COR-L47 (cell line): ENCODE results near the gene PSMD6.

ENCODE experiments used
- DNase-seq: peaks from one replicate; lab custom pipeline; 2025; lab: John Stamatoyannopoulos, UW

PSMD6 gene

DNA sequence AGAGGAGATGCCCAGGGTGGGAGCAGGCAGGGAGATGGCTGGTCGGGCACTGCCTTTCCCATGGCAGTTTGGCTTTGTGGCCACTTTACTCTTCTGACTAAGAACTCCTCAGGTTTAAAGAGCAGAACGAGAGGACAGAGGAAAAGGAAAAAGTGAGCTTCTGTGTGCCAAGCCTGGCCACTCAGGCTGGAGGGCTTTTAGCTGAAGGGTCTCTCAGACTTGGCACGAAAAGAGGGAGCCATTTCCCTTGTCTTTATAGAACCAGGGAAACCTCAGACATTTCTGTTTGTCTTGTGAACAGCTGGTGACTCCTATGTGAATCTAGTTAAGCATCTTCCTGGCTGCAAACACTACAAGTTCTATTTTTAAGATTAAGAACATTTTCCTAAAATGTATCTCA, 23.3 kb upstream of the PSMD6 start:
- no peak for DNase-seq

GRCh38 chr3:64042952-64043351, 19.7 kb upstream of the PSMD6 start:
- no peak for DNase-seq

DNA sequence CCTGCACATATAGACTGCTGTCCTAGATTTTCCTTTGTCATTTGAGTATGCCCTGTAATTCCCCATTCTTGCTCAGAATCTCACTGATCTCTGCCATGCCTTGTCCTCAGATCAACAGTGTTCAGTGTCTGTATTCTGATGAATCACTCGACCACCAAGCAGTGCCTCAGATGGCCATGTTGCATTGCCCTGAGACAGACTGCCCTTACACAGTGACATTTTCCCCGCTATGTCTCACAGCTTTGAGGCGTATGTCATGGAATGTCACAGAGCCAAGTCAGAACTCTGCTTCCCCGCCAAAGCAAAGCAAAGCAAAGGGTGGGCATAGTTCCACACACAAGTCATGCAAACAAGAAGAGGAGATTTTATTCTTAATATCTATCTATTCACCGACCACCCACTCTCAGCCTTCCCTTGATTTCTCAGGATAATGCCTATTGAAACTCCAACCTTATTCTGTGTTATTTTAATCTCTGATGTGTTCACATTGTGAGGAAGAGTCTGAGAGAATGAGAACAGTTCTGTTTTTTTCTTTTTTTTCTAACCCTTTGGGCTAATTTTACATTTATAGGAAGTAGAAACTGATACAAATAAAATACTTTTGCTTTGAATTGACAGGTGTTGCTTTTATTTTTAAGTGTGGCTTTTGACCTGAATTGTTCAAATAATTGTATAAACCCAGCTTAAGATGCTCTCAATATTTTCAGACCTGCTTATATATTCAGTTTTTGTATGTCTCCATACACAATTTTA, 16.9 kb upstream of the PSMD6 start:
- DNase-seq, result no peak

DNA sequence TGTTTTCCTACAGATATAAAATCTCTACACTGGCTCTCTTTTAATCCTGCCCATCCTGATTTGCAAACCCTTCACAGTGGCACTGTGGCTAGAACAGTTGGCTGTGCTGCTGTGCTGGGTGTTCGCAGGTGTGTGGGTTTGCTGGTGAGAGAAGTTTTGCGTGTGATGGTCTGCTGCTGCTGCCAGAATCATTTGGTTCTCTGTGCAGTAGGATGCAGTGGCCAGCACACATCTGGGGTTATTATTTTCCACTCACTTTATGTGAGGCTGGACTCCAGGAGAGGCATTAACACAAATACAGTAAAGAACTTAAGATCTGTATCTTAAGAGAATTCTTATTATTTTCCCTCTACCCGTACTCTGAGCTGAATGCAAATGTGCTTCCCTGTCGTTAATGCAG, 16.0 kb upstream of the PSMD6 start:
- no peak for DNase-seq

GRCh38 chr3:64038253-64038767, 15.0 kb upstream of the PSMD6 start:
- DNase-seq, result no peak

GRCh38 chr3:64037084-64037483, 13.8 kb upstream of the PSMD6 start:
- DNase-seq, result no peak

- DNase-seq, result no peak
Observed at GRCh38 chr3:64033069-64033468, 9.8 kb upstream of the PSMD6 start.

DNA sequence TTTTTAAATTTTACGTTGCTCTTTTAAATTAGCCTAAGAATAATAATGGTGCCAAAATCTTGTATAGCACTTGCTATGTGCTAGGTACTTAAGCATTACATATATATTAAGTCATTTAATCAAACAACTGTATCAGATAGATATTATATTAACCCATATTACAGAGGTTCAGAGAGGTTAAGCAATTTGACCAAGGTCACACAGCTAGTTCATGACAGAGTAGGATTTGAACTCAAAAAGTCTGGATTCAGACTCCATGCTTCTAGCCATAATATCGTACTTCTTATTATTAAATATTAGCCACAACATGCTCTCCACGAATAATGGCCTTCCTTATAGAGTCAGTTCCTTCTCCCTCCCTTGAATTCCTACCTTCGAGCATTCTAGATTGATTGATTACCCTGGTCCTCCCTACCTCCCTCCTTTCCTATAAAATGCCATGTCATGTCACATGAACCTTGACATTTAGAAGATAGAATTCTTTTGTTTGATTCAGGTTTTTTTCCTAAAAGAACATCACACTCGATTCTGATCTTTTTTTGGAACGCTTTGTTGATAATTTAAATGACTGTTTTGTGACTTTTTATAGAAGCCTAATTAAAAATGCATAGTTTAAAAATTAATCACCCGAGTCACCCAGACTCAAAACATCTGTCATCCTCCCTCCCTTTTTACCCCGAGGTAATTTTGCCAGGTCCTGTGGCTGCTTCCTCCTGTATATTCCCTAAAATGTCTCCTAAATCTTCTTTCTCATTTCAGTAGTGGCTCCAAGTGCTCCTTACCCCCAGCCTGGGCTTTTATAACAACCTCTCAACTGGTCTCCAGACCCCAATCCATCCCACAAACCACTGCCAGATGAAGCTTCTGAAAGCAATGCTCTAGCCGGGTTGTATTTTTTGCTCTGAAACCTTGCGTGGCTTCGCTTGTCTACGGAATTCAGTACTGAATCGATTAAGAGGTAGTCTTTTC, 8.5 kb upstream of the PSMD6 start:
- DNase-seq, result no peak

GRCh38 chr3:64030741-64031140, 7.4 kb upstream of the PSMD6 start:
- peak; percentile 26 for DNase-seq

DNA sequence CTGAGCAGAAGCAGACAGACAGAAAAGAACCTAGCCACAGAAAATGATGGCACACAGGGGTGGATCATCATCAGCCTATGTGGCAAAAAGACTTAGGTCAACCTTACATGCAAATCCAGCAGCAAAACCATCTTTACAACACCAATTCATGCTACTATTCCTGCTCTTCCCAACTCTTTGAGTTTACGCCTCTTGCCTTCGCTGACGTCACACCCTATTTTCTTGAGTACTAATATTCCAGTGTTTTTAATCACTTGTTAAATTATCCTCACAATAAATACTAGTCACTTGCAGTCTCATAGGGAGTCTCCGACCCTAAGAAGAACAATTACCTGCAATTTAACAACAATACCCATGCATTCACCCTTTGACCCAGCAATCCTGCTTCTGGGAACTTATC, 6.0 kb upstream of the PSMD6 start:
- DNase-seq, result no peak

DNA sequence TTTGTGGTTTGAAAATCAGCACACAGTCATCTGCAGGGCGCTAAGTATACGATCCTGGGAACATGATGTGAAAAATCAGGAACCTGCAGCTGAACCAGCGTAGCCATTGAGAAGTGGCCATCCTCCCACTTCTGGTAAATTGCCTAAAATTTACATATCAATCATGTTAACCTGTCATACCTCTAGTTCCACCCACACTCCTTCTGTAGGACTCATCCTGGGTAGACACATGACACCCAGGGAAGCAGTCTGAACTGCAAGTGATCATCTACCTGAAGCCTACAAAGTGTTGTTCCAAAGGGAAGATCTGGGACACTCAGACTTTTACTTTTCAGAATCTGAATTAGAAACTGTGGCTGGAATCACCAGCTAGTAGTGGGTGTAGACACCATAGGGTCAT, 5.5 kb upstream of the PSMD6 start:
- no peak for DNase-seq

DNA sequence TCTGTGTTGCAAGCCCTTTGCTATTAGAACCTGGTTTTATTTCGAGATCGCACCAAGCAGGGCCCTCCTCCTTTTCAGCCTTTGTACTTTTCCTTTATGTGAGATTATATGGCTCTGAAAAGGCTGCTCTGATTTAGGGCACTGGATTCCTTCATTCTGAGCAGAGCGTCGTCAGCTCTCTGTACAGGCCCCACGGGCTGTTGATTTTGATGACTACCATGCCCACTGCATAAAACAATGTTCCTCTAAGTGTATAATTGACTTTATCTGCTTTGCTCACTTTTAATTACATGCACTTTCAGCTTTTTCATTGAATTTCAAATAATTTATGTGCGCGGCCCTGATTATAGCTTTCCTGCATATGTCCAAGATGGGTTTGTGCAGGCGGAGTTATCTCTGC, 4.4 kb upstream of the PSMD6 start:
- DNase-seq, result no peak

DNA sequence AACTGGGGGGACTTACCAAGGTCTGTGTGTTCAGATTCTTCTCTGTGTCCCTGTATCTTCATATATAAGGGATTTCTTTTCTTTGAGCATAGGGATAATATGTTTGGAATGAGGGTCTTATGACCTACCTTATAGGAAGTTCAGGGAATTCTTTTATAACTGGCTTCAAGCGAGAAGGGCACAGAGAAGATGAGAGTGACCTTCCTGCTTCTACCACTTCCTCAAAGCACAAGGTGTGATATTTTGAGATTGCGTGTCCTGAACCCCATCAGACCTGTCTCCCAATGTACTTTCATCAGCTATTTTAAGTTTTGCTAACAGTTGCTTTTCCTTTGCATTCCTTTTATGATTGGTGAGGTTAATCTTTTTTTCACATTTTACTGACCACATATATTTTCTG, 3.1 kb upstream of the PSMD6 start:
- no peak for DNase-seq

- no peak for DNase-seq
Observed at GRCh38 chr3:64023861-64024223, 548 bp upstream of the PSMD6 start.

DNA sequence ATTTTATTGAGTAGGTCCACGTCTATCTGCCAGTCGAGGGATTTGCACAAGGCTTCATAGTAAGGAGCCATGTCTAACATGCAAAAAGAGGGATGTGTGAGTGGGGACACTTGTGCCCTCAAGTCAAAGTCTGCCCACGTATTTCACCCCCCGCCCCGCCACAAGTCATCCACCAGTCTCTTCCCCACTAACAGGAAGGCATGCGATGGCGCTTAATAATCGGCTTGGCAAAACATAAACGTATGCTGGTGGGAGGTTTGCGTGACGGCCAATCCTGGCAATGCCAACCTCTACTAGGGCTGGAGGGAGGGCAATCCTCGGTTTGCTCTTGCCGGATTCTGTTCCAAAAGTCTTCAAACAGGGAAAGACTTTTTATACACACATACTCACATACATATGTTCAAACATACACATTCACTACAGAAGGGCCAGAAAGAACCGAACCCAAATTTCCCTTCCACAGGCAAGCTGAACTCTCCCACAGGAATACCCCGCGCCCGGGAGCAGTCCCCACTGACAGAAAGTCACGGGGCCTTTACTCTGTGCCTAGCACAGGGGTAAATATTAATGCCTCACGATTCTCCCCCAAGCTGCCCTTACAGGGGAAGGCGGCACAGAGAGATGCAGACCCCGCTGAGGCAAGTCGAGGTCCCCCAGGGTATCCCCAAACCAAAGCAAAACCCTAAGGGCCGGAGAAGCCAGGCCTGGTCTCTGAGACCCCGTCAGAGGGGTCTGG, 675 bp downstream of the PSMD6 start:
- DNase-seq, result no peak

DNA sequence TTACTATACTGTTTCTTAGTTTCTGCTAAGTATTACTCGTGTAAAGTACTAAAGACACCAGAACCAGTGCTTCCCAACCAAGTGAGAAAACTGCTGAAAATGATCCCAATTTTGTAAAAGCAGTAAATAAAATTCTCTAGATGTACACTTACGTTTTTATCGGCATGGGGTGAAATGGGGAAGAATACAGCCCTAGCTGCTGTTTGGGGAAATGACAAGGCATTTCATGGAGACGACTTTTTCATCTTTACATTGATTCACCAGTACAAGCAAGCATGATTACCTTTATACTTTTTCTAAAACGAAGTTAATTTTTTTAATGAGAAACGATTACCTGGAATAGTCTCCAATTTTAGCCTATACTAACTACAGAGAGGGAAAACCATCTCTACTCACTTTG, 1.4 kb downstream of the PSMD6 start:
- DNase-seq, result no peak

GRCh38 chr3:64019879-64020278, 3.4 kb downstream of the PSMD6 start:
- no peak for DNase-seq

GRCh38 chr3:64019271-64019670, 4.0 kb downstream of the PSMD6 start:
- no peak for DNase-seq

DNA sequence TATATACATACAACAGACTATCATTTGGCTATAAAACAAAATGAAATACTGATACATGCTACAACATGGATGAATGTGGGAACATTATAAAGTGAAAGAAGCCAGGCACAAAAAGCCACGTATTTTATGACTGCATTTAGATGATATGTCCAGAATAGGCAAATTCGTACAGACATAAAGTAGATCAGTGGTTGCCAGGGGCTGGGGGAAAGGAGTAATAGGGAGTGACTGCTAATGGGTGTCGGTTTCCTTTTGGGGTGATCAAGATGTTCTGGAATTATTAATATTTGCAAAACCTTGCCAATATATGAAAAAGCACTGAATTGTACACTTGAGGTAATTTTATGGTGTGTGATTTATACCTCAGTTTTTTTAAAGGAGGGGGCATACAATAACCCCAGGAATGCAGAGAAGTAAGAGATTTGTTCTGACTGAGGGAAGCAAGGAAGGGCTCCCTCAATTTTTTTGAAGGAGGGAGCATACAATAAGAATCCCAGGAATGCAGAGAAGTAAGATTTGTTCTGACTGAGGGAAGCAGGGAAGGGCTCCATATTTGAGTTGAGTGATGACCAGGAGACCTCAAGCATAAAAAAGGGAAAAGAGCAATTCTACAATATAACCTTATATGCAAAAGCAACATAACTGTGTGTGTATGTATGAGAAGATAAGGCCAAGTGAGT, 6.2 kb downstream of the PSMD6 start:
- DNase-seq, result no peak

GRCh38 chr3:64011685-64012084, 11.6 kb downstream of the PSMD6 start:
- DNase-seq, result no peak

DNA sequence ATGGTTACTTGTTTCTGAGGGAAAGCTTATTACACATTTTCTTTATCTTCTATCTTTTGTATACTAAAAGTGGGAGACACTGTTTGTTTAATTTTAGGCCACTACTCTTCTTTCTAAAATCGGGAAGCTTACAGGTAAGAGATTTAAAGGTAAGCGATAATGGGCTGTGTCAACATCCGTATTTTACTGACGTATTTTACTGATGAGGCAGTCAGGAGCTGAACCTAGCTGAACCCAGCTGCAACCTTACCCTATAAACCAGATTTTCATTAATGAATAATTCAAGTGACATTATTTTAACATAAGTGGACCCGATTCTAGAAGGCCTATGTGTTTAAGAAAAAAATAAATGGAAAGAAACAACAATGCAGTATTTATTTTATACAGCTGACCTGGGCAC, 13.1 kb downstream of the PSMD6 start:
- DNase-seq, result no peak

- no peak for DNase-seq
Observed at GRCh38 chr3:64009528-64009927, 13.8 kb downstream of the PSMD6 start.
